Activated CD8-positive, alpha-beta T cell treated with anti-CD3 and anti-CD28 coated beads for 36 hours (primary cell): ENCODE results near the gene SPATA13. TPM values are rescaled to one million over a fixed set of nuclear protein-coding genes. Genes with fewer than 3 reads are reported as not detected.

ENCODE experiments used
- ATAC-seq: fragments of 200-7000 bp; cut with Tn5 transposase; one replicate; pipeline ENCODE4 v1.10.0; 2021; ENCODE audit warnings: mild to moderate bottlenecking, moderate library complexity
- CTCF ChIA-PET: fragments of 350-600 bp; sonication (Branson Sonifier 250); formaldehyde crosslinking; loops from one replicate; lab custom pipeline; 2021; ENCODE audit warnings: antibody characterized with exemption; lab: Charles Lee
- POLR2A ChIA-PET: fragments of 350-600 bp; sonication (Branson Sonifier 250); formaldehyde crosslinking; loops from one replicate; lab custom pipeline; 2021; ENCODE audit warnings: antibody characterized with exemption; lab: Charles Lee
- DNase-seq: peaks from one replicate; pipeline ENCODE4 v3.0.0-alpha.2; 2020
- H3K27ac Mint-ChIP-seq: one replicate; pipeline ENCODE4 v1.8.0; 2021; ENCODE audit warnings: mild to moderate bottlenecking, mixed read lengths
- H3K27me3 Mint-ChIP-seq: one replicate; pipeline ENCODE4 v1.8.0; 2021; ENCODE audit warnings: mixed read lengths
- H3K36me3 Mint-ChIP-seq: one replicate; pipeline ENCODE4 v1.8.0; 2021; ENCODE audit warnings: low read depth, mixed read lengths
- H3K4me1 Mint-ChIP-seq: one replicate; pipeline ENCODE4 v1.8.0; 2021; ENCODE audit warnings: low read depth, mixed read lengths
- H3K4me3 Mint-ChIP-seq: one replicate; pipeline ENCODE4 v1.8.0; 2021; ENCODE audit warnings: mild to moderate bottlenecking, moderate library complexity, mixed read lengths
- H3K9me3 Mint-ChIP-seq: one replicate; pipeline ENCODE4 v1.8.0; 2021; ENCODE audit warnings: mixed read lengths
- CTCF ChIP-seq: fragments of 200-600 bp; IDR thresholded peaks from one replicate; pipeline ENCODE4 v1.8.0; 2022; ENCODE audit warnings: antibody characterized with exemption, mild to moderate bottlenecking
- intact Hi-C: fragments of 100-400 bp; cut with micrococcal nuclease; formaldehyde crosslinking; loops from one replicate; pipeline ENCODE4 v1.10.0; 2022
- total RNA-seq, 2 experiments: library from RNA; stranded (reverse); gene quantifications; one replicate each; pipeline ENCODE4 v1.2.3, GENCODE V29; 2021

The SPATA13 gene
- total RNA-seq, 2 experiments from 2014 or later: 47.0 to 47.4 TPM

- ChIA-PET CTCF (interaction anchor here (1.0 kb wide), 1 partner anchor 9 kb away, joined by 5 read pairs; no protein-coding TSS in a partner anchor), POLR2A (no interaction called here)
- no peak for TF ChIP-seq CTCF
- intact Hi-C loops: no loop called here
- Mint-ChIP-seq H3K27ac (no peak overlapping the region), H3K36me3 (peaks cover 8% of the 10 kb centered on the region), H3K27me3 (no peaks in the 10 kb centered on the region), H3K4me3 (no peak overlapping the region), H3K4me1 (peaks cover 27% of the 10 kb centered on the region), H3K9me3 (no peaks in the 10 kb centered on the region)
- no peak for DNase-seq
- ATAC-seq: no peak
Measured at GRCh38 chr13:24237356-24237755, 76.8 kb downstream of the SPATA13 start.

- no peak for DNase-seq
- Mint-ChIP-seq H3K9me3 (no peaks in the 10 kb centered on the region), H3K4me3 (no peak overlapping the region), H3K27me3 (no peaks in the 10 kb centered on the region), H3K4me1 (peaks cover 16% of the 10 kb centered on the region), H3K36me3 (peaks cover 8% of the 10 kb centered on the region), H3K27ac (no peak overlapping the region)
- TF ChIP-seq CTCF: no peak
- POLR2A ChIA-PET: interaction anchor here (1.0 to 2.1 kb wide), 2 partner anchors 13 to 14 kb away, joined by 3 to 6 read pairs; no protein-coding TSS in a partner anchor
- CTCF ChIA-PET: interaction anchor here (2.1 kb wide), 1 partner anchor 13 kb away, joined by 12 read pairs; no protein-coding TSS in a partner anchor
- intact Hi-C loops: no loop called here
- ATAC-seq: no peak
Measured at GRCh38 chr13:24241336-24241735, 80.8 kb downstream of the SPATA13 start.

GRCh38 chr13:24242100-24242499 is 81.6 kb downstream of the SPATA13 start:
- DNase-seq (no peak), ATAC-seq (no peak)
- no peak for TF ChIP-seq CTCF
- Mint-ChIP-seq H3K9me3 (no peaks in the 10 kb centered on the region), H3K36me3 (peaks cover 8% of the 10 kb centered on the region), H3K4me3 (no peak overlapping the region), H3K27me3 (no peaks in the 10 kb centered on the region), H3K4me1 (peaks cover 19% of the 10 kb centered on the region), H3K27ac (no peak overlapping the region)
- intact Hi-C loops: no loop called here
- ChIA-PET CTCF (interaction anchor here (2.1 kb wide), 1 partner anchor 14 kb away, joined by 12 read pairs; no protein-coding TSS in a partner anchor), POLR2A (no interaction called here)

- DNase-seq (no peak), ATAC-seq (no peak)
- ChIA-PET CTCF (no interaction called here), POLR2A (no interaction called here)
- H3K4me3 Mint-ChIP-seq: no peak overlapping the region
- TF ChIP-seq CTCF: no peak
- peaks cover 16% of the 10 kb centered on the region for H3K4me1 Mint-ChIP-seq
- no peaks in the 10 kb centered on the region for H3K27me3 Mint-ChIP-seq
- intact Hi-C loops: no loop called here
- no peaks in the 10 kb centered on the region for H3K9me3 Mint-ChIP-seq
- peaks cover 11% of the 10 kb centered on the region for H3K36me3 Mint-ChIP-seq
- no peak overlapping the region for H3K27ac Mint-ChIP-seq
Measured at GRCh38 chr13:24243302-24243701, 82.8 kb downstream of the SPATA13 start.

GRCh38 chr13:24244802-24245201 is 84.3 kb downstream of the SPATA13 start:
- Mint-ChIP-seq H3K36me3 (peaks cover 15% of the 10 kb centered on the region), H3K4me3 (no peak overlapping the region), H3K27me3 (no peaks in the 10 kb centered on the region), H3K9me3 (no peaks in the 10 kb centered on the region), H3K4me1 (peaks cover 22% of the 10 kb centered on the region), H3K27ac (no peak overlapping the region)
- ChIA-PET POLR2A (interaction anchor here (0.9 kb wide), 1 partner anchor 31 kb away, joined by 4 read pairs; no protein-coding TSS in a partner anchor), CTCF (interaction anchor here (0.9 to 1.2 kb wide), 2 partner anchors 11 to 16 kb away, joined by 3 to 4 read pairs; no protein-coding TSS in a partner anchor)
- ATAC-seq (no peak), DNase-seq (no peak)
- intact Hi-C loops: no loop called here
- TF ChIP-seq CTCF: no peak
